GM15510 (cell line): Measurements from ENCODE around the gene PPP1R9B.

Experiments used
- POLR2A ChIP-seq: IDR thresholded peaks from 3 replicates; pipeline ENCODE4 v1.6.1; 2011; ENCODE audit warnings: borderline replicate concordance; ENCODE audit not compliant: insufficient read length; ENCODE audit errors: extremely low read depth

PPP1R9B gene

DNA sequence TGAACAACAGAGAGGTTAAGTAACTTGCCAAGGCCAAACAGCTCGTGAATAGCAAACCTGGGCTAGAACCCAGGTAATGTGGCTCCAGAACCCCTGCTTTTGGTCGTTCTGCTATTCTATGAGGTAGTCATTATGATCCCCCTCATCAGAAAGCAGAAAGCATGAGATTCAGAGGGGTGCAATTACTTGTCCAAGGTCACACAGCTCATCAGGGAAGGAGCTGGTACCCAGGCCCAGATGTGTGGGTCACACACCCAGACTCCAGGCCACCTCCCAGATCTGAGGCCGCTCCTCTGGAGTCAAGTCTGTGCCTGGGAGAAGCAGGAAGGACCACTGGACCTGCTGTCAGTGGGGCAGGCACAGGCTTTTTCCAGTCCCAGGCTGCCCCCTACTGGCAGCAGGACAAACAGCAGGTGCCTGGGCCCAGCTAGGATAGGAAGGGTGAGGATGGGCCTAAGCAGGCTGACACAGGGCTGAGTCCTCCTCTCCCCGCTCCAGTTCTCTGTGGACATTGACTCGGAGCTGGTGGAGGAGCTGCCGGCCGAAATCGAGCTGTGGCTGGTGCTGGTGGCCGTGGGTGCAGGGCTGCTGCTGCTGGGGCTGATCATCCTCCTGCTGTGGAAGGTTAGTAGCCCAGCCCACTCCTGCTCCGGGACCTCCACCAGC is 63.1 kb downstream of the PPP1R9B start:
- no peak for TF ChIP-seq POLR2A
